ENCODE results near the gene KDM1A.

Gene KDM1A

GRCh38 chr1:23026568-23026967 lies 7.3 kb downstream of the KDM1A start:
- H3K9me3 ChIP-seq (ENCODE audit: control insufficient read depth, insufficient read depth, low read length) = peaks cover 3% of the 10 kb centered on the region; the same call in 1 of the 2 replicates
- H3K36me3 ChIP-seq (ENCODE audit: insufficient read depth, low read length) = peaks cover 2% of the 10 kb centered on the region; the same call in 1 of the 2 replicates
- H3K9ac ChIP-seq (ENCODE audit: low read depth, low read length) = no peak overlapping the region
- H3K4me1 ChIP-seq (ENCODE audit: insufficient read depth, low read length) = no peaks in the 10 kb centered on the region

- 0 out of 2 replicates have a peak, but pooled peaks cover 3% of the 10 kb centered on the region for H3K4me1 ChIP-seq (ENCODE audit: insufficient read depth, low read length)
- no peak overlapping the region for H3K9ac ChIP-seq (ENCODE audit: low read depth, low read length)
- H3K36me3 ChIP-seq (ENCODE audit: insufficient read depth, low read length) = no peaks in the 10 kb centered on the region
- peaks cover 3% of the 10 kb centered on the region; the same call in 1 of the 2 replicates for H3K9me3 ChIP-seq (ENCODE audit: control insufficient read depth, insufficient read depth, low read length)
Measured at GRCh38 chr1:23027352-23027907, 8.2 kb downstream of the KDM1A start.

DNA sequence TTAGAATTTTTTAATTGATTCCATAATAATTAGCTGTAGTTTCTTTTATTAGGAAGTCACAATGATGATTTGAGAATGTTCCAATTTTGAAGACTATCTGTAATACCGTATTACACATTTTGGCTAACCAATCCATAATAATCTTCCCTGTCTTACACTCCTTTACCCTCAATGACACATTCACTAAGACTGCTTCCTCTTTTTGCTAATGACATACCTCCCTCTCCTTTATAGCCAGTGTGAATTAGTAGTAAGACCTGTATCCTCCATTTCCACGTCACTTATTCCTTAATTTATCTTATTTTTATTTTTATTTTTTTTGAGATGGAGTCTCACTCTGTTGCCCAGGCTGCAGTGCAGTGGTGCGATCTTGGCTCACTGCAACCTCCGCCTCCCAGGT lies 10.1 kb downstream of the KDM1A start:
- Histone ChIP-seq H3K9ac (ENCODE audit: low read depth, low read length) (no peak overlapping the region), H3K4me1 (ENCODE audit: insufficient read depth, low read length) (peaks cover 3% of the 10 kb centered on the region; the same call in 1 of the 2 replicates), H3K9me3 (ENCODE audit: control insufficient read depth, insufficient read depth, low read length) (no peaks in the 10 kb centered on the region), H3K36me3 (ENCODE audit: insufficient read depth, low read length) (no peaks in the 10 kb centered on the region)

DNA sequence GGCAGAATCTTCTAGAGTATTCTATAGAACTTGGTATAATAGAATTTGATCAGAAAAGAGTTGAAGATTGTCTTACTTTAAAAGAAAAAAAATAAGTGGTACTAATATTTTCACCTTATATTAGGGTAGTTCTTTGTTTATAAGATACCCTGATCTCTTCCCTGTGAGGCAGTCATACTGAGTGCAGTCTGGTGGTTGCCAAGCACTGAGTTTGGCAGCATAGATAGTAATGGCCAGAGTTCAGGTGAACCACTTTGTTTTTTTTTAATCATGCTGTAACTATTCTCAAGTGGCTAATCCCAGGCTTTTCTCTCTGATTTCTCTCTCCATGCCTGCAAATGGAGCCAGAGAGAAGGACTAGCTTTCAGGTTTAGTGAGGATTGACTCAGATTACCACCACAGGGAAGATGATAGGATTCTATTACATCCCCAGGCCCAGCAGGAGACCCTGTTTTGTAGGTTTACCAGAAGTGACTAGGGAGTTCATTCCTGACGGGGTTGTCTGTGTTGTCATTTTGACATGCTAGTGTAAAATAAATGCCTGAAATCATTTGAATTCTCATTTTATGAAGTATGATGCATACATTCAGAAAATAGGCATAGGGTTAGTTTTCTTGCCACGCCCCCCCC lies 16.7 kb downstream of the KDM1A start:
- peaks cover 16% of the 10 kb centered on the region for H3K4me1 ChIP-seq (ENCODE audit: insufficient read depth, low read length)
- H3K36me3 ChIP-seq (ENCODE audit: insufficient read depth, low read length) = no peaks in the 10 kb centered on the region

GRCh38 chr1:23037081-23037740 lies 17.9 kb downstream of the KDM1A start:
- no peaks in the 10 kb centered on the region for H3K36me3 ChIP-seq (ENCODE audit: insufficient read depth, low read length)
- no peak overlapping the region for H3K9ac ChIP-seq (ENCODE audit: low read depth, low read length)
- H3K4me1 ChIP-seq (ENCODE audit: insufficient read depth, low read length) = peaks cover 13% of the 10 kb centered on the region
- no peaks in the 10 kb centered on the region for H3K9me3 ChIP-seq (ENCODE audit: control insufficient read depth, insufficient read depth, low read length)

More for the DNA sequence above, 16.7 kb downstream of the KDM1A start:
- H3K9me3 ChIP-seq (ENCODE audit: control insufficient read depth, insufficient read depth, low read length) = no peaks in the 10 kb centered on the region
- no peak overlapping the region for H3K9ac ChIP-seq (ENCODE audit: low read depth, low read length)

- Histone ChIP-seq H3K36me3 (ENCODE audit: insufficient read depth, low read length) (no peaks in the 10 kb centered on the region), H3K4me1 (ENCODE audit: insufficient read depth, low read length) (peaks cover 13% of the 10 kb centered on the region; the same call in 1 of the 2 replicates), H3K9me3 (ENCODE audit: control insufficient read depth, insufficient read depth, low read length) (no peaks in the 10 kb centered on the region), H3K9ac (ENCODE audit: low read depth, low read length) (no peak overlapping the region)
Measured at GRCh38 chr1:23039308-23039826, 20.1 kb downstream of the KDM1A start.

- Histone ChIP-seq H3K36me3 (ENCODE audit: insufficient read depth, low read length) (no peaks in the 10 kb centered on the region; the same call in 1 of the 2 replicates), H3K9me3 (ENCODE audit: control insufficient read depth, insufficient read depth, low read length) (no peaks in the 10 kb centered on the region), H3K4me1 (ENCODE audit: insufficient read depth, low read length) (peaks cover 12% of the 10 kb centered on the region; the same call in 1 of the 2 replicates), H3K9ac (ENCODE audit: low read depth, low read length) (no peak overlapping the region)
Measured at GRCh38 chr1:23040509-23040908, 21.2 kb downstream of the KDM1A start.

- H3K9me3 ChIP-seq (ENCODE audit: control insufficient read depth, insufficient read depth, low read length) = no peaks in the 10 kb centered on the region
- no peak overlapping the region for H3K9ac ChIP-seq (ENCODE audit: low read depth, low read length)
- H3K36me3 ChIP-seq (ENCODE audit: insufficient read depth, low read length) = no peaks in the 10 kb centered on the region; the same call in 1 of the 2 replicates
- peaks cover 4% of the 10 kb centered on the region; the same call in 1 of the 2 replicates for H3K4me1 ChIP-seq (ENCODE audit: insufficient read depth, low read length)
Measured at GRCh38 chr1:23044035-23044434, 24.8 kb downstream of the KDM1A start.

DNA sequence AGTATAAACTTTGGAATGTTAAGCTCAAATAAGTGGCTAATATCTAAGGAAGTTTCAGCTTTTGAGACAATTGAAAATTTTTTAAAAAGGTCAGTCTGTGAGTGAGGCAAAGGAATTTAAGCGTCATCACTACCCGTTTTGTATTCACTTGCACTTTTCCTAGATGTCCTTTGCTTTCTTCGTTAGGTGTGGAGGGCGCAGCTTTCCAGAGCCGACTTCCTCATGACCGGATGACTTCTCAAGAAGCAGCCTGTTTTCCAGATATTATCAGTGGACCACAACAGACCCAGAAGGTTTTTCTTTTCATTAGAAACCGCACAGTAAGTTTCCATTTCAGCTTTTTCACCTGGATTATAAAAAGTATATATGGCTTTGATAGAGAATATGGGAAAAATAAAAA lies 30.9 kb downstream of the KDM1A start:
- peaks cover 16% of the 10 kb centered on the region for H3K36me3 ChIP-seq (ENCODE audit: insufficient read depth, low read length)

DNA sequence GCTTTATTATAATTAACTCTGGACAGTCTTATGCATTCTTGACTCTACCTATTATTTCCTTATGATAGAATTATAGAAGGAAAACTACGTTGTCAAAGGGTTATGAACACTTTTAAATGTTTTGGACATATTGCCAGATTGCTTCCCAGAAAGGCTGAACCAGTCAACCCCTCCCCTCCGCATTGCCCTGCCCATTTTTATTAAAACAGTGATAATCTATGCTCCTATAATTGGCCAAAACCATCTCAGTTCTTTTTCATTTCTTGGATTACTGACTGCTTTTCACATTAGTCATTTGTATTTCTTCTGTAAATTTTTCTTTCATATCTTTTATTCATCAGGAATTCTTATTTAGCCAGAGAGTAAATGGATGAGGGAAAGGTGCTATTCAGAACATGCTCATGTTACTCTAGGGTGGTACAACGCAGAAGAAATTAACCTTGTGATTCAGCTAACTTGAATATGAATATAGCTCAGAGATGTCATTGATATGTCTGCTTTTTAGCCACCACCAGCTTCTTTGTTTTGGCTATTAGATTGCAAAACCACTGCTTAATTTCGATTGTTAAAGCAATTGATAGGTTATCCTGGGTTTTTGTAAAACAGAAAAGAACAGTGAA lies 32.1 kb downstream of the KDM1A start:
- H3K36me3 ChIP-seq (ENCODE audit: insufficient read depth, low read length) = peaks cover 18% of the 10 kb centered on the region
- no peak overlapping the region for H3K9ac ChIP-seq (ENCODE audit: low read depth, low read length)
- no peaks in the 10 kb centered on the region for H3K9me3 ChIP-seq (ENCODE audit: control insufficient read depth, insufficient read depth, low read length)
- no peaks in the 10 kb centered on the region for H3K4me1 ChIP-seq (ENCODE audit: insufficient read depth, low read length)

More for the DNA sequence above, 30.9 kb downstream of the KDM1A start:
- H3K9ac ChIP-seq (ENCODE audit: low read depth, low read length) = no peak overlapping the region
- H3K4me1 ChIP-seq (ENCODE audit: insufficient read depth, low read length) = no peaks in the 10 kb centered on the region
- H3K9me3 ChIP-seq (ENCODE audit: control insufficient read depth, insufficient read depth, low read length) = no peaks in the 10 kb centered on the region

GRCh38 chr1:23057301-23057700 lies 38.0 kb downstream of the KDM1A start:
- Histone ChIP-seq H3K9ac (ENCODE audit: low read depth, low read length) (no peak overlapping the region), H3K36me3 (ENCODE audit: insufficient read depth, low read length) (peaks cover 40% of the 10 kb centered on the region), H3K4me1 (ENCODE audit: insufficient read depth, low read length) (no peaks in the 10 kb centered on the region), H3K9me3 (ENCODE audit: control insufficient read depth, insufficient read depth, low read length) (no peaks in the 10 kb centered on the region)

DNA sequence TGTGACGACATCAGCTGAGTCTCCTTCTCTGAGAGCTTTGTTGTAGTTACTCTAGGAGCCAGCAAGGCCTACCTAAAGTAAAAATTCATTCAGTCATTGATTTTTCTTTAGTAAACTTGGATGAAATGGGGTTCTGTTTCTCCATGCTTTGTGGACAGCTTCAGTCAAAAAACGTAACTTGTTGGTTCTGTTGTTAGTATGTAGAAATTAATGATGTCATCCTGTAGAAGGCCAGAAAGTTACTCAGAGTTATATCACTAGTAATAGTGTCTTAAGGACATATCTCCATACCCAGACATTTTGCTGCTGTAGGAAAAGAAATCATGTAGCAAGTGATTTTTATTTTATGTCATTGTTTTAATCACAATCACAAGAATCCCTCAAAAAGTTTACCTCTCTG lies 43.0 kb downstream of the KDM1A start:
- no peaks in the 10 kb centered on the region for H3K9me3 ChIP-seq (ENCODE audit: control insufficient read depth, insufficient read depth, low read length)
- H3K9ac ChIP-seq (ENCODE audit: low read depth, low read length) = no peak overlapping the region
- H3K4me1 ChIP-seq (ENCODE audit: insufficient read depth, low read length) = no peaks in the 10 kb centered on the region
- peaks cover 26% of the 10 kb centered on the region for H3K36me3 ChIP-seq (ENCODE audit: insufficient read depth, low read length)

DNA sequence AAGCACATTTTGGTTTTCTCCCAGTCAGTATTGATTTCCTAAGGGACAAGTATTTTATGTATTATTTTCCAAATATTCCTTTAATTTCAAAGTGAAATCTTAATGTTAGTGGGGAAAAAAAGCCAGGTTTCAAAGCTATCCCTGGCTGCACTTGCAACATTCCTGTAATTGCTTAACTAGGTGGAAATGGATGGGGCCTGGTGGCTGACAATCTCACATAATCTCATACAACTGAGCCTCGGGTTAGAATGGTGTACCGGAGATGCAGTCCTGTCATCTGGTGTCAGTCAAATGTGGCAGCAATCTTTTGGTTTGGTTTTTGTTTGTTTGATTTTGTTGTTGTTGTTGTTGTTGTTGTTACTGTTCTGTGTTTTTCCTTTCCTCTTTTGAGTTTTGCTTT lies 46.1 kb downstream of the KDM1A start:
- no peaks in the 10 kb centered on the region for H3K4me1 ChIP-seq (ENCODE audit: insufficient read depth, low read length)
- no peak overlapping the region for H3K9ac ChIP-seq (ENCODE audit: low read depth, low read length)
- H3K36me3 ChIP-seq (ENCODE audit: insufficient read depth, low read length) = peaks cover 30% of the 10 kb centered on the region
- H3K9me3 ChIP-seq (ENCODE audit: control insufficient read depth, insufficient read depth, low read length) = no peaks in the 10 kb centered on the region

DNA sequence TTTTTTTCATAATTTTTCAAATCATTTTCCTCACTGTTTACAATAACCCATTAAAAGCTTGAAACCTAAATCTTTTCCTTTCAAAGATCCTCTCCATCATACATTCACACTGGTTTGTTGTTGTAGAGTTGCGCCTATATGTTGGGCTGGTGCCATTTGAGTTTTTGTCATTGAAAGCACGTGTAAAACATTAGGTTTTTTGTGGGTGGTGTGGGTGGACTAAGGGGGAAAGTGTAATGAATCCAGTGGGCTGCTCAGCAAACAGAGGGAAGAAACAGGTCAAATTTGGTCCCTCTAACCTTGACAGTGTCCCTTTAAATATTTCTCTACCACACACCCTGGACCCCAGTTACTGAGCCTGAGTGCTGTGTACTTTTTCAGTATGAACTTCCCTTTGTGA lies 46.8 kb downstream of the KDM1A start:
- Histone ChIP-seq H3K4me1 (ENCODE audit: insufficient read depth, low read length) (no peaks in the 10 kb centered on the region), H3K9me3 (ENCODE audit: control insufficient read depth, insufficient read depth, low read length) (no peaks in the 10 kb centered on the region), H3K9ac (ENCODE audit: low read depth, low read length) (no peak overlapping the region), H3K36me3 (ENCODE audit: insufficient read depth, low read length) (peaks cover 29% of the 10 kb centered on the region)

All from ES-I3 (cell line).